HL-60 (cell line): ENCODE data around the gene PLK2.
A peak's percentile ranks its signal among the peaks of the same experiment; 100 is the strongest.

Experiments used
- DNase-seq, 2 experiments: peaks; one replicate each; pipeline ENCODE4 v3.0.0-alpha.2; 2010 to 2020; ENCODE audit warnings: low read depth in 1 of 2, low spot score in 1 of 2
- H3K27ac ChIP-seq: fragments of 250-450 bp; sonication (Bioruptor Pico); replicated peaks from 2 replicates; pipeline ENCODE4 v1.5.1; 2020; ENCODE audit warnings: mild to moderate bottlenecking, moderate library complexity
- H3K27me3 ChIP-seq: fragments of 250-450 bp; sonication (Bioruptor Pico); 2 replicates; pipeline ENCODE4 v1.5.1; 2021; ENCODE audit warnings: mild to moderate bottlenecking, moderate library complexity; ENCODE audit not compliant: insufficient read depth, poor library complexity, severe bottlenecking
- H3K4me3 ChIP-seq: replicated peaks from 2 replicates; pipeline ENCODE4 v1.5.1; 2011; ENCODE audit warnings: mild to moderate bottlenecking, control low read depth, low read length; ENCODE audit not compliant: insufficient read depth
- CTCF ChIP-seq: IDR thresholded peaks from one replicate; pipeline ENCODE4 v1.5.1; 2011; ENCODE audit warnings: low read length, control low read depth, inconsistent platforms; ENCODE audit not compliant: insufficient read depth
- GABPA ChIP-seq: IDR thresholded peaks from 2 replicates; pipeline ENCODE4 v1.6.1; 2012; ENCODE audit warnings: low read depth
- POLR2AphosphoS5 ChIP-seq: IDR thresholded peaks from 2 replicates; pipeline ENCODE4 v1.6.1; 2012; ENCODE audit warnings: low read depth
- SPI1 ChIP-seq: IDR thresholded peaks from 2 replicates; pipeline ENCODE4 v1.6.1; 2012; ENCODE audit warnings: low read depth, mild to moderate bottlenecking, borderline replicate concordance
- TF ChIP-seq, protein P1 (sequence below): IDR thresholded peaks from 2 replicates; pipeline ENCODE4 v1.6.1; 2012; ENCODE audit warnings: low read depth; ENCODE audit not compliant: insufficient replicate concordance

Gene PLK2

GRCh38 chr5:58491216-58491892, 31.5 kb upstream of the PLK2 start, which contains the start of gene GAPT:
Gene GAPT, plus strand, starts transcription at chr5:58491435. Its CDS starts 3,102 bp downstream, at chr5:58494537.
- peak; percentile 52 to 55 for DNase-seq
- Histone ChIP-seq H3K27me3 (no peaks in the 10 kb centered on the region), H3K4me3 (peak within 1 kb of the TSS; percentile 40), H3K27ac (peak within 1 kb of the TSS; percentile 92)
- no peak for TF ChIP-seq CTCF
- TF ChIP-seq SPI1: peak; percentile 77
- TF ChIP-seq GABPA: no peak

- TF ChIP-seq POLR2AphosphoS5 (peak; percentile 49; the same call in 1 of the 2 replicates), SPI1 (no peak), CTCF (no peak), GABPA (no peak)
- TF ChIP-seq, protein P1, sequence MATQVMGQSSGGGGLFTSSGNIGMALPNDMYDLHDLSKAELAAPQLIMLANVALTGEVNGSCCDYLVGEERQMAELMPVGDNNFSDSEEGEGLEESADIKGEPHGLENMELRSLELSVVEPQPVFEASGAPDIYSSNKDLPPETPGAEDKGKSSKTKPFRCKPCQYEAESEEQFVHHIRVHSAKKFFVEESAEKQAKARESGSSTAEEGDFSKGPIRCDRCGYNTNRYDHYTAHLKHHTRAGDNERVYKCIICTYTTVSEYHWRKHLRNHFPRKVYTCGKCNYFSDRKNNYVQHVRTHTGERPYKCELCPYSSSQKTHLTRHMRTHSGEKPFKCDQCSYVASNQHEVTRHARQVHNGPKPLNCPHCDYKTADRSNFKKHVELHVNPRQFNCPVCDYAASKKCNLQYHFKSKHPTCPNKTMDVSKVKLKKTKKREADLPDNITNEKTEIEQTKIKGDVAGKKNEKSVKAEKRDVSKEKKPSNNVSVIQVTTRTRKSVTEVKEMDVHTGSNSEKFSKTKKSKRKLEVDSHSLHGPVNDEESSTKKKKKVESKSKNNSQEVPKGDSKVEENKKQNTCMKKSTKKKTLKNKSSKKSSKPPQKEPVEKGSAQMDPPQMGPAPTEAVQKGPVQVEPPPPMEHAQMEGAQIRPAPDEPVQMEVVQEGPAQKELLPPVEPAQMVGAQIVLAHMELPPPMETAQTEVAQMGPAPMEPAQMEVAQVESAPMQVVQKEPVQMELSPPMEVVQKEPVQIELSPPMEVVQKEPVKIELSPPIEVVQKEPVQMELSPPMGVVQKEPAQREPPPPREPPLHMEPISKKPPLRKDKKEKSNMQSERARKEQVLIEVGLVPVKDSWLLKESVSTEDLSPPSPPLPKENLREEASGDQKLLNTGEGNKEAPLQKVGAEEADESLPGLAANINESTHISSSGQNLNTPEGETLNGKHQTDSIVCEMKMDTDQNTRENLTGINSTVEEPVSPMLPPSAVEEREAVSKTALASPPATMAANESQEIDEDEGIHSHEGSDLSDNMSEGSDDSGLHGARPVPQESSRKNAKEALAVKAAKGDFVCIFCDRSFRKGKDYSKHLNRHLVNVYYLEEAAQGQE: no peak
- Histone ChIP-seq H3K4me3 (no peak overlapping the region), H3K27ac (peak overlapping the region; percentile 92), H3K27me3 (no peaks in the 10 kb centered on the region)
- peak; percentile 35 to 76 for DNase-seq
Observed at GRCh38 chr5:58490402-58491050, 30.6 kb upstream of the PLK2 start.

GRCh38 chr5:58486290-58486689, 26.4 kb upstream of the PLK2 start:
- Histone ChIP-seq H3K27ac (peak overlapping the region; percentile 73; the same call in 1 of the 2 replicates), H3K27me3 (no peaks in the 10 kb centered on the region), H3K4me3 (no peak overlapping the region)
- TF ChIP-seq SPI1: peak; percentile 44; the same call in 1 of the 2 replicates
- no peak for TF ChIP-seq CTCF
- no peak for TF ChIP-seq GABPA
- DNase-seq: no peak

DNA sequence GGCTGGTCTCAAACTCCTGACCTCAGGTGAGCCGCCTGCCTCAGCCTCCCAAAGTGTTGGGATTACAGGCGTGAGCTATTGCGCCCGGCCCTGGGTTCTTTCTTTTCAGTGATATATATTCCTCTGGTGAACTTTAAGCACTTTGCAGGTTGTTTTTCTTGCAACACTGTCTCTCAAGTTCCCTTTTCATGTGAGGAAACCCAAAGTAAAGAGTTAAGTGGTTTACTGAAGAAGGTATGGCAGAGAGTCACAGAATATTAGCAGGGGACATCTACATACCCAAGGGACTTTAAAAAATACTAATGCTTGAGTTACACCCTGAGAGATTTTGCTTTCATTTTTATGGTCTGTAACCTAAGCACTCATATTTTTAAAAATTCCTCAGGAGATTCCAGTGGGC, 24.6 kb upstream of the PLK2 start:
- DNase-seq: peak in 1 of 2 experiments; percentile 57
- no peak overlapping the region for H3K4me3 ChIP-seq
- H3K27ac ChIP-seq: peak overlapping the region; percentile 73
- TF ChIP-seq GABPA (no peak), SPI1 (0 out of 2 replicates have a peak, but pooled peaks have one; percentile 1)
- TF ChIP-seq, protein P1: no peak
- no peaks in the 10 kb centered on the region for H3K27me3 ChIP-seq
